H1 (cell line): ENCODE data around the gene VMA21. TPM values are rescaled to one million over a fixed set of nuclear protein-coding genes. Genes with fewer than 3 reads are reported as not detected.

Experiments
- CTCF ChIA-PET: fragments of 300-600 bp; sonication (Branson Sonifier 250); formaldehyde crosslinking; loops from one replicate; lab custom pipeline; 2021; ENCODE audit not compliant: partially characterized antibody; lab: Charles Lee
- POLR2A ChIA-PET: fragments of 300-600 bp; sonication (Branson Sonifier 250); formaldehyde crosslinking; loops from one replicate; lab custom pipeline; 2021; ENCODE audit warnings: inconsistent platforms; ENCODE audit not compliant: partially characterized antibody; lab: Charles Lee
- DNase-seq, 2 experiments: peaks; one replicate each; pipeline versions ENCODE4 v3.0.0 to v3.0.0-alpha.2; 2010 to 2022; ENCODE audit warnings: low spot score in 2 of 2, low read depth in 1 of 2, mixed read lengths in 1 of 2
- FAIRE-seq: peaks from 2 replicates; lab custom pipeline; 2011; peaks lifted over from hg19 to GRCh38; lab: Jason Lieb, UNC
- H2AFZ ChIP-seq: 2 replicates; pipeline ENCODE4 v1.8.1; 2012; ENCODE audit warnings: low read length, inconsistent platforms
- H2AK5ac ChIP-seq: 2 replicates; pipeline ENCODE4 v1.6.1; 2013; ENCODE audit warnings: low read depth, low read length
- H2BK120ac ChIP-seq: replicated peaks from 2 replicates; pipeline ENCODE3; 2013; ENCODE audit warnings: low read depth, low read length, inconsistent platforms
- H2BK12ac ChIP-seq: 2 replicates; pipeline ENCODE4 v1.6.1; 2013; ENCODE audit warnings: low read depth, low read length
- H2BK15ac ChIP-seq: 2 replicates; pipeline ENCODE4 v1.6.1; 2013; ENCODE audit warnings: low read length
- H2BK20ac ChIP-seq: 2 replicates; pipeline ENCODE4 v1.6.1; 2013; ENCODE audit warnings: low read length
- H2BK5ac ChIP-seq: 2 replicates; pipeline ENCODE4 v1.6.1; 2013; ENCODE audit warnings: low read depth, low read length
- H3K14ac ChIP-seq: 2 replicates; pipeline ENCODE4 v1.6.1; 2013; ENCODE audit warnings: inconsistent platforms; ENCODE audit not compliant: insufficient read length
- H3K18ac ChIP-seq: 2 replicates; pipeline ENCODE4 v1.6.1; 2013; ENCODE audit warnings: low read length; ENCODE audit errors: extremely low read depth
- H3K23ac ChIP-seq: 2 replicates; pipeline ENCODE4 v1.6.1; 2013; ENCODE audit warnings: inconsistent platforms; ENCODE audit not compliant: insufficient read length
- H3K23me2 ChIP-seq: 2 replicates; pipeline ENCODE4 v1.6.1; 2013; ENCODE audit warnings: low read depth, low read length
- H3K27ac ChIP-seq: 2 replicates; pipeline ENCODE4 v1.6.1; 2011; ENCODE audit warnings: low read depth, low read length, inconsistent platforms
- H3K27me3 ChIP-seq, 4 experiments: replicated peaks in 1 of 4; 1 replicate in 1 of 4; 2 replicates in 3 of 4; pipeline versions ENCODE4 v1.6.1 to v1.8.1; 2011 to 2013; ENCODE audit warnings: low read length in 3 of 4, mild to moderate bottlenecking in 3 of 4, inconsistent platforms in 2 of 4, mixed read lengths in 2 of 4, moderate library complexity in 1 of 4; ENCODE audit not compliant: control insufficient read depth in 3 of 4, insufficient read depth in 3 of 4; ENCODE audit errors: extremely low read depth in 1 of 4
- H3K36me3 ChIP-seq, 4 experiments: 2 replicates each; pipeline versions ENCODE4 v1.6.1 to v1.8.1; 2011 to 2013; ENCODE audit warnings: mild to moderate bottlenecking in 4 of 4, low read length in 3 of 4, moderate library complexity in 2 of 4, control low read depth in 1 of 4, inconsistent platforms in 1 of 4; ENCODE audit not compliant: insufficient read depth in 4 of 4, control insufficient read depth in 2 of 4
- H3K4ac ChIP-seq: replicated peaks from 2 replicates; pipeline ENCODE3; 2013; ENCODE audit warnings: low read length, low read depth, mixed read lengths, inconsistent platforms; ENCODE audit not compliant: insufficient read length
- H3K4me1 ChIP-seq, 4 experiments: replicated peaks in 1 of 4; 1 replicate in 1 of 4; 2 replicates in 3 of 4; pipeline versions ENCODE4 v1.6.1 to v1.8.1; 2011 to 2013; ENCODE audit warnings: low read length in 3 of 4, inconsistent platforms in 2 of 4, mixed read lengths in 1 of 4; ENCODE audit not compliant: insufficient read depth in 4 of 4, control insufficient read depth in 3 of 4
- H3K4me2 ChIP-seq, 2 experiments: 2 replicates each; pipeline versions ENCODE4 v1.6.1 to v1.8.1; 2011 to 2013; ENCODE audit warnings: low read depth in 2 of 2, low read length in 2 of 2, control low read depth in 1 of 2, inconsistent platforms in 1 of 2, mild to moderate bottlenecking in 1 of 2; ENCODE audit not compliant: insufficient read depth in 1 of 2
- H3K4me3 ChIP-seq, 4 experiments: fragments of 200-600, 300-600 bp in 1 of 4; sonication (generic), shearing (Covaris generic), sonication (Bioruptor Twin) in 1 of 4; 2 replicates each; pipeline versions ENCODE4 v1.5.1 to v1.8.1; 2011 to 2016; ENCODE audit warnings: low read length in 4 of 4, low read depth in 3 of 4, control low read depth in 2 of 4, inconsistent platforms in 2 of 4, mild to moderate bottlenecking in 2 of 4, mixed read lengths in 1 of 4, moderate library complexity in 1 of 4; ENCODE audit not compliant: insufficient read depth in 2 of 4; ENCODE audit errors: extremely low read depth in 1 of 4
- H3K56ac ChIP-seq: replicated peaks from 2 replicates; pipeline ENCODE3; 2013; ENCODE audit warnings: low read depth, mild to moderate bottlenecking, mixed read lengths, low read length, inconsistent platforms; ENCODE audit not compliant: insufficient read length
- H3K79me1 ChIP-seq: 2 replicates; pipeline ENCODE4 v1.6.1; 2013; ENCODE audit warnings: low read depth, low read length, control low read depth
- H3K79me2 ChIP-seq, 2 experiments: 2 replicates each; pipeline versions ENCODE4 v1.6.1 to v1.8.1; 2012 to 2013; ENCODE audit warnings: low read length in 2 of 2, mild to moderate bottlenecking in 2 of 2, inconsistent platforms in 1 of 2; ENCODE audit not compliant: insufficient read depth in 2 of 2, control insufficient read depth in 1 of 2
- H3K9ac ChIP-seq, 4 experiments: replicated peaks in 1 of 4; 1 replicate in 1 of 4; 2 replicates in 3 of 4; pipeline versions ENCODE4 v1.6.1 to v1.8.1; 2011 to 2013; ENCODE audit warnings: low read depth in 3 of 4, low read length in 3 of 4, control low read depth in 2 of 4, mild to moderate bottlenecking in 2 of 4, moderate library complexity in 2 of 4, inconsistent platforms in 1 of 4; ENCODE audit errors: extremely low read depth in 1 of 4
- H3K9me3 ChIP-seq, 2 experiments: 2 replicates each; pipeline versions ENCODE4 v1.6.1 to v1.8.1; 2012 to 2013; ENCODE audit warnings: mild to moderate bottlenecking in 2 of 2, moderate library complexity in 2 of 2, control low read depth in 1 of 2, inconsistent platforms in 1 of 2, low read depth in 1 of 2, low read length in 1 of 2, mixed read lengths in 1 of 2; ENCODE audit not compliant: insufficient read depth in 2 of 2
- H4K20me1 ChIP-seq, 2 experiments: replicated peaks in 1 of 2; 2 replicates each; pipeline versions ENCODE3 to v1.8.1; 2011 to 2013; ENCODE audit warnings: inconsistent platforms in 2 of 2, low read length in 2 of 2, mild to moderate bottlenecking in 1 of 2; ENCODE audit not compliant: insufficient read depth in 2 of 2, control insufficient read depth in 1 of 2
- H4K5ac ChIP-seq: 2 replicates; pipeline ENCODE4 v1.6.1; 2013; ENCODE audit warnings: low read length, low read depth, mixed read lengths, inconsistent platforms; ENCODE audit not compliant: insufficient read length
- H4K8ac ChIP-seq: 2 replicates; pipeline ENCODE4 v1.8.0; 2013; ENCODE audit warnings: mild to moderate bottlenecking, moderate library complexity, low read length, inconsistent platforms; ENCODE audit not compliant: insufficient read depth; ENCODE audit errors: extremely low read depth
- H4K91ac ChIP-seq: replicated peaks from 2 replicates; pipeline ENCODE3; 2013; ENCODE audit warnings: low read length, mixed read lengths, inconsistent platforms; ENCODE audit not compliant: insufficient read length
- EGR1 ChIP-seq: IDR thresholded peaks from 2 replicates; pipeline ENCODE4 v1.6.1; 2011; ENCODE audit warnings: low read depth, low read length, borderline replicate concordance
- HDAC2 ChIP-seq, 2 experiments: fragments of 300-600 bp in 1 of 2; sonication (generic) in 1 of 2; IDR thresholded peaks; 2 replicates each; pipeline ENCODE4 v1.6.1; 2011 to 2012; ENCODE audit warnings: low read depth in 2 of 2, low read length in 2 of 2, mild to moderate bottlenecking in 2 of 2, moderate library complexity in 2 of 2, borderline replicate concordance in 1 of 2, inconsistent platforms in 1 of 2
- RXRA ChIP-seq: IDR thresholded peaks from 2 replicates; pipeline ENCODE4 v1.6.1; 2011; ENCODE audit warnings: low read depth, mild to moderate bottlenecking, low read length, moderate library complexity; ENCODE audit not compliant: insufficient read depth
- WGBS, 2 experiments: shearing (Covaris generic) in 1 of 2; methylation state at CpG; one replicate each; pipeline versions ENCODE4 v1.1.6 to v1.1.7; 2013 to 2015; ENCODE audit warnings: low lambda C conversion rate in 2 of 2, mixed read lengths in 2 of 2, inconsistent platforms in 1 of 2, low coverage in 1 of 2, missing lambda C conversion rate in 1 of 2; ENCODE audit not compliant: insufficient replicate concordance in 2 of 2, insufficient coverage in 1 of 2, insufficient read length in 1 of 2; ENCODE audit errors: extremely low coverage in 1 of 2, missing lambda C conversion rate in 1 of 2; 5-methylcytosine and 5-hydroxymethylcytosine counted together
- long read RNA-seq, 2 experiments: library from RNA in 1 of 2; library from capped mRNA in 1 of 2; stranded (forward); transcript quantifications; one replicate each; pipeline ENCODE4 v2.0.0, GENCODE V29; 2021; ENCODE audit warnings: inconsistent platforms in 1 of 2
- polyA minus RNA-seq, 3 experiments: library from RNA; depleted of rRNA, polyadenylated mRNA; stranded (reverse); fragments of >200 nt; gene quantifications; 1 replicate in 2 of 3; 2 replicates in 1 of 3; pipeline ENCODE4 v1.2.3, GENCODE V29; 2011
- polyA plus RNA-seq, 7 experiments: library from polyadenylated mRNA; depleted of rRNA in 3 of 7; stranded (reverse) in 5 of 7; unstranded in 2 of 7; fragments of >200 nt in 5 of 7; fragments of 200-250 nt in 2 of 7; gene quantifications; 1 replicate in 5 of 7; 2 replicates in 1 of 7; 4 replicates in 1 of 7; pipeline versions ENCODE4 v1.2.1 to v1.2.3, GENCODE V29; 2011 to 2013; ENCODE audit warnings: missing spikeins in 2 of 7, mixed read lengths in 2 of 7
- total RNA-seq: library from RNA; stranded (reverse); fragmentation: NEBNext Ultra II Directional; extraction: Animal tissue kit (Norgen Biotek cat#: 25700); gene quantifications from 2 replicates; pipeline ENCODE4 v1.2.1, GENCODE V29; 2021
- TF ChIP-seq, protein P1 (sequence below): IDR thresholded peaks from 2 replicates; pipeline ENCODE4 v1.6.1; 2011; ENCODE audit warnings: low read depth, mild to moderate bottlenecking, low read length; ENCODE audit not compliant: insufficient read depth
- TF ChIP-seq, protein P2 (sequence below): IDR thresholded peaks from 2 replicates; pipeline ENCODE4 v1.6.1; 2012; ENCODE audit warnings: inconsistent platforms

VMA21 gene, protein sequence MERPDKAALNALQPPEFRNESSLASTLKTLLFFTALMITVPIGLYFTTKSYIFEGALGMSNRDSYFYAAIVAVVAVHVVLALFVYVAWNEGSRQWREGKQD
- 62.1 and 65.4 TPM in 2 replicates for total RNA-seq
- 16.4 and 25.8 TPM in 2 replicates for polyA plus RNA-seq (2011; rRNA removed)
- polyA plus RNA-seq (2011; cell fraction: cytosol; rRNA removed): 24.3 TPM
- polyA plus RNA-seq (2011; cell fraction: nucleus; rRNA removed): 7.0 TPM
- 13.3 to 25.0 TPM (median 14.8 TPM) in 4 replicates for polyA plus RNA-seq (2012, experiment 1 of 2)
- polyA plus RNA-seq (2012, experiment 2 of 2): 6.5 TPM
- polyA plus RNA-seq (2013, experiment 1 of 2): 31.3 TPM
- 36.9 TPM for polyA plus RNA-seq (2013, experiment 2 of 2)
- polyA minus RNA-seq (2011; rRNA and poly(A)+ RNA removed): 31.9 and 55.1 TPM in 2 replicates
- 40.7 TPM for polyA minus RNA-seq (2011; cell fraction: cytosol; rRNA and poly(A)+ RNA removed)
- polyA minus RNA-seq (2011; cell fraction: nucleus; rRNA and poly(A)+ RNA removed): 13.3 TPM
- long read RNA-seq, experiment 1, full-length matches to known transcripts: 18 of 42 reads
- long read RNA-seq, experiment 1, partial matches to known transcripts: 0 of 42 reads
- long read RNA-seq, experiment 1, other reads (novel, unspliced or antisense): 24 of 42 reads
- long read RNA-seq, experiment 2, full-length matches to known transcripts: 2 of 2 reads
- long read RNA-seq, experiment 2, partial matches to known transcripts: 0 of 2 reads
- long read RNA-seq, experiment 2, other reads (novel, unspliced or antisense): 0 of 2 reads

DNA sequence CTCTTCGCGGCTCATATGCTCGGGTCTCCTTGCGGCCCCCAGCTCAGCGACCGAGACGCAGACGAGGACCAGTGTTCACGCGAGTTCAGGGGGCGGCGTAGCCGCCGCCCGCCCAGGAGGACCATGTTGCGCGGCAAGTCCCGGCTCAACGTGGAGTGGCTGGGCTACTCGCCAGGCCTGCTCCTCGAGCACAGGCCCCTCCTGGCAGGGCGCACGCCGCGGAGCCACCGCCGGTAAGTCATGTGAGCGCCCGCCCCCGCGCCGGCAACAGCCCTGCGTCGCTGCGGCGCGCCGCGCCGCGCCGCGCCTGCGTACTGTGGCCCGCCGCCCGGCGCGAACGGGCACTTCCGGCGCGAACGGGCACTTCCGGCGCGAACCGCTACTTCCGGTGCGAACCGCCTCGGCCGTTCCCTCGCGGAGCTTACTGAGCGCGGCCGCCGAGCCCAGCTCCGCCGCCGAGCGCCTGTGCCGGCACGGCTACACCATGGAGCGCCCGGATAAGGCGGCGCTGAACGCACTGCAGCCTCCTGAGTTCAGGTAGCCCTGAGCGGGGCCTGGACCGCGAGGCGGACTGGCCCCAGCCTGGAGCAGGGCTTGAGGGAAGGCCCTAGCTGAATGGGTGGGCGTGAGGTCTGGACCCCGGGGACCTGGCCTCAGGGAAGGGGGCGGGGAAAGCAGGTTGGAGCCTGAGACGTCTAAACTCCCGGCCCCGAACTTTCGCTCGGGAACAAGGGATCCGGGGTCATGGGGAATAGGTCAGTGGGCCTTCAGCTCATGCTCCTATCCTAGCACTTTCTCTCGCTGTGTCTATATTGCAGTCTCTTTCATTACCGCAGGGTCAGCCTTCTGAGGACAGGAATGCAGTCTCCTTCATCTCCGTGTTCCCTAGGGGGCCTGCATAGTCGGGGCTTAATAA lies at the start of gene VMA21:
TSS of gene VMA21 (plus strand) at position 382 of the 916 bp plus-strand sequence. CDS start at position 485, 103 bp downstream.
- Histone ChIP-seq H3K9me3 (no peaks in the 10 kb centered on the region), H3K9ac (peak within 1 kb of the TSS; percentile 68 to 92 (median 79)), H4K91ac (peak within 1 kb of the TSS; percentile 89), H3K36me3 (no peaks in the 10 kb centered on the region), H3K27ac (peak within 1 kb of the TSS; percentile 89), H3K4me3 (peak within 1 kb of the TSS; percentile 66 to 89 (median 71)), H3K79me2 (peaks cover 3 to 49% of the 10 kb centered on the region in 2 experiments; a peak in 2 of 4 replicates), H2BK120ac (no peak within 1 kb of the TSS), H3K14ac (no peak within 1 kb of the TSS), H3K79me1 (no peaks in the 10 kb centered on the region), H3K4me2 (peak within 1 kb of the TSS; percentile 70 to 88), H3K4me1 (0 out of 7 replicates have a peak, but pooled peaks cover 0 to 3% (median 0%) of the 10 kb centered on the region in 4 experiments), H4K20me1 (peaks cover 0 to 3% of the 10 kb centered on the region in 2 experiments), H3K23ac (no peak within 1 kb of the TSS), H3K4ac (no peak within 1 kb of the TSS), H3K56ac (peak within 1 kb of the TSS; percentile 59), H3K18ac (peak within 1 kb of the TSS; percentile 60; the same call in 1 of the 2 replicates), H2BK5ac (no peak within 1 kb of the TSS; the same call in 1 of the 2 replicates), H2BK15ac (no peak within 1 kb of the TSS), H2AFZ (no peak within 1 kb of the TSS; the same call in 1 of the 2 replicates), H2BK20ac (no peak within 1 kb of the TSS), H3K27me3 (no peaks in the 10 kb centered on the region), H3K23me2 (peaks cover 2% of the 10 kb centered on the region; the same call in 1 of the 2 replicates), H2BK12ac (no peak within 1 kb of the TSS; the same call in 1 of the 2 replicates), H4K5ac (peak within 1 kb of the TSS; percentile 76), H2AK5ac (no peak within 1 kb of the TSS), H4K8ac (peak within 1 kb of the TSS; percentile 68)
- DNase-seq (peak; percentile 17 to 68), FAIRE-seq (no peak)
- POLR2A ChIA-PET: interaction anchor here (0.9 to 1.3 kb wide), 5 partner anchors 9 to 335 kb away, joined by 3 to 5 read pairs (median 3); no protein-coding TSS in a partner anchor
- CTCF ChIA-PET: interaction anchor here (1.2 to 2.1 kb wide), 3 partner anchors 12 to 37 kb away, joined by 5 read pairs; no protein-coding TSS in a partner anchor
- 7% methylated on average over 27 of the region's 97 CpGs; no CpG with 5 or more reads in 1 of the 2 experiments for WGBS, 2 experiments
- TF ChIP-seq, protein P1, sequence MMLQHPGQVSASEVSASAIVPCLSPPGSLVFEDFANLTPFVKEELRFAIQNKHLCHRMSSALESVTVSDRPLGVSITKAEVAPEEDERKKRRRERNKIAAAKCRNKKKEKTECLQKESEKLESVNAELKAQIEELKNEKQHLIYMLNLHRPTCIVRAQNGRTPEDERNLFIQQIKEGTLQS: no peak
- TF ChIP-seq HDAC2 (IDR thresholded peaks at IDR 0.05; ENCODE audit: borderline replicate concordance in 1 of 2, low read depth in 2 of 2, low read length in 2 of 2) (no peak), RXRA (no peak), EGR1 (peak; percentile 93)
- TF ChIP-seq, protein P2, sequence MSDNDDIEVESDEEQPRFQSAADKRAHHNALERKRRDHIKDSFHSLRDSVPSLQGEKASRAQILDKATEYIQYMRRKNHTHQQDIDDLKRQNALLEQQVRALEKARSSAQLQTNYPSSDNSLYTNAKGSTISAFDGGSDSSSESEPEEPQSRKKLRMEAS: peak; percentile 83
